ENCODE data around the gene TSNAXIP1.

TSNAXIP1 gene

GRCh38 chr16:67770346-67770991 is 36.2 kb upstream of the TSNAXIP1 start:
- TF ChIP-seq CTCF (IDR thresholded peaks at IDR 0.05; ENCODE audit: low read depth, low read length), result no peak
- no peaks in the 10 kb centered on the region for H3K9me3 ChIP-seq (ENCODE audit: severe bottlenecking)
- no peaks in the 10 kb centered on the region for H3K27me3 ChIP-seq (ENCODE audit: insufficient read depth, low read depth, severe bottlenecking)
- peaks cover 21% of the 10 kb centered on the region for H3K36me3 ChIP-seq
- DNase-seq, result no peak
- no peak overlapping the region for H3K27ac ChIP-seq
- no peak overlapping the region for H3K4me3 ChIP-seq (ENCODE audit: low read depth, low read length)

- Histone ChIP-seq H3K4me3 (ENCODE audit: low read depth, low read length) (no peak overlapping the region), H3K36me3 (peaks cover 21% of the 10 kb centered on the region), H3K9me3 (ENCODE audit: severe bottlenecking) (no peaks in the 10 kb centered on the region), H3K27me3 (ENCODE audit: insufficient read depth, low read depth, severe bottlenecking) (no peaks in the 10 kb centered on the region), H3K27ac (no peak overlapping the region)
- no peak for TF ChIP-seq CTCF (IDR thresholded peaks at IDR 0.05; ENCODE audit: low read depth, low read length)
- DNase-seq, result no peak
Measured at GRCh38 chr16:67773099-67773498, 33.6 kb upstream of the TSNAXIP1 start.

GRCh38 chr16:67773569-67774456 is 32.9 kb upstream of the TSNAXIP1 start:
- Histone ChIP-seq H3K27me3 (ENCODE audit: insufficient read depth, low read depth, severe bottlenecking) (no peaks in the 10 kb centered on the region), H3K27ac (no peak overlapping the region), H3K4me3 (ENCODE audit: low read depth, low read length) (no peak overlapping the region), H3K9me3 (ENCODE audit: severe bottlenecking) (no peaks in the 10 kb centered on the region), H3K36me3 (peaks cover 17% of the 10 kb centered on the region)
- no peak for TF ChIP-seq CTCF (IDR thresholded peaks at IDR 0.05; ENCODE audit: low read depth, low read length)
- no peak for DNase-seq

- no peak for DNase-seq
- Histone ChIP-seq H3K36me3 (peaks cover 15% of the 10 kb centered on the region), H3K4me3 (ENCODE audit: low read depth, low read length) (no peak overlapping the region), H3K27me3 (ENCODE audit: insufficient read depth, low read depth, severe bottlenecking) (no peaks in the 10 kb centered on the region), H3K27ac (no peak overlapping the region), H3K9me3 (ENCODE audit: severe bottlenecking) (no peaks in the 10 kb centered on the region)
- TF ChIP-seq CTCF (IDR thresholded peaks at IDR 0.05; ENCODE audit: low read depth, low read length), result no peak
Measured at GRCh38 chr16:67774457-67774853, 32.2 kb upstream of the TSNAXIP1 start.

- Histone ChIP-seq H3K36me3 (peaks cover 10% of the 10 kb centered on the region), H3K4me3 (ENCODE audit: low read depth, low read length) (no peak overlapping the region), H3K27ac (no peak overlapping the region), H3K27me3 (ENCODE audit: insufficient read depth, low read depth, severe bottlenecking) (no peaks in the 10 kb centered on the region), H3K9me3 (ENCODE audit: severe bottlenecking) (no peaks in the 10 kb centered on the region)
- no peak for TF ChIP-seq CTCF (IDR thresholded peaks at IDR 0.05; ENCODE audit: low read depth, low read length)
- no peak for DNase-seq
Measured at GRCh38 chr16:67775273-67775672, 31.4 kb upstream of the TSNAXIP1 start.

All from WERI-Rb-1 (cell line).